Stimulated activated CD8-positive, alpha-beta memory T cell treated with anti-CD3 and anti-CD28 coated beads, Interleukin-7, amount 100 ng/mL, for 24 hours (primary cell): Measurements from ENCODE around the gene FBXW11.

Experiments
- DNase-seq: peaks from one replicate; pipeline ENCODE4 v3.0.0-alpha.2; 2020; ENCODE audit warnings: low read depth

Gene FBXW11

DNA sequence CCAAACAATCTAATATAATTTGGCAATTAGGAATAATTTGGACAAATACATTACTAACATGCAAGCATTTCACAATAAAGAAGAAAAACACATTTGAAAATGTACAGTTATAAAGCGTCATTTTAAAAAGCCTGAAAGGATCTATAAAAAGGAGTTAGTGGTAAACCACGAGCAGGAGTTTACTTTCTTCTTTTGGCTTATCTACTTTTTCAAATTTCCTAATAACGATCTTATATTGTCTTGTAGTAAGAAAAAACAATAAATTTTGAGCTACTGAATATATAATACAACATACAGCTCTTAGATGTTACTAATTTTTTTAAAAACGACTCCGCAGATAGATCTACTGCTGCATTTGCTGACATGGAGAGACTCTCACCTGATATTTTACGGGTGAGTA lies 141.0 kb downstream of the FBXW11 start:
- DNase-seq: no peak

DNA sequence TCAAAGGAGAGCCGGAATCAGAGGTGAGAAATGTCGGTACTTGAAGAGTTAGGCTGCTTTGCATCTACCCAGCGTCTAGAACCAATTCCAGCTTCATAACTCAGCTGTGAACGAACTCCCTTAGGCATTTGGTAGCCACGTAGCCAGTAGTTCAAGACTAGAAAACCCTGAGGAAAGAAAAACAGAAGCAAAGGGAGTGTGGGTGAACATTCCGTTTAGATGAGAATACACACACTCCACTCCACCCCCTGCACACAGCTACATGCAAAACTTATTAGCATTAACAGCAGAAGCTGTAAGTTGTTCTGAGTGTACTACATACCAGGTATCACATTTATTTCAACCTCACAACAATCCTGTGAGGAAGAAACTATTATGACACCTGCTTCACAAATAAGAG lies 142.5 kb downstream of the FBXW11 start:
- no peak for DNase-seq

DNA sequence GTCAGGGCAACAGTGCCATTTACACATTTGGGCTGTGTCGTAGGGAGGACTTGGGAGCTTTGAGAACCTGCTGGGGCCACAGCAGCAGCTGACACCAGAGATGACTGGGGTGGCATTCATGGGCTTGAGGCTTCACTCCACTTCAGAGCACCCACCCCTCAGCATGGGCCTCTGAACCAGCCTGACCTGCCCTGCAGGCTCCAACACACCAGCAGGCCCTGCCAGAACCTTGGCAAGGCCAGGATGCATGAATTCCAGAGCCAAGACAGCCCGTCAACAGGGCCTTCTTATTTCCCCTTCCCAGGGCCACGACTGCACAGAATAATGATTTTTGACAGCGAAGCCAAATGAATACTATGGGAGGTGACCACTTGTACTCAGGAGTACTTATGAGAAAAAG lies 143.8 kb downstream of the FBXW11 start:
- no peak for DNase-seq

DNA sequence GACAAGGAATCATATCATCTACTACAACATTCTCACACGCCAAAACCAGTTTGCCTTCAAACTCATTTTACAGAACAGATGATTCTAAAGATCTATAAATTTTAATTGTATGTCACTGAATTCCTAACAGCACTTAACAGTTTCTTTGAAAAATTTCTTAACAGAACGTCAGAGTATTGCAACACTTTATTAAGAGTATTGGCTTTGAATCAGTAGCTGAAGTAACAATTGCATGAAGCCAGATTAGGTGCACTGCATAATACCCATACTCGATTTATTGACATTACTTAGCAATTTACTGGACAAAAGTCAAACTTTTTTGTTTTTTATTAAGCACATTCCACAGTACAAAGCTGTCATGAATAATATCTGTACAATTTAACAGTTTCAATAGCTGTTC lies 145.1 kb downstream of the FBXW11 start:
- DNase-seq: no peak

DNA sequence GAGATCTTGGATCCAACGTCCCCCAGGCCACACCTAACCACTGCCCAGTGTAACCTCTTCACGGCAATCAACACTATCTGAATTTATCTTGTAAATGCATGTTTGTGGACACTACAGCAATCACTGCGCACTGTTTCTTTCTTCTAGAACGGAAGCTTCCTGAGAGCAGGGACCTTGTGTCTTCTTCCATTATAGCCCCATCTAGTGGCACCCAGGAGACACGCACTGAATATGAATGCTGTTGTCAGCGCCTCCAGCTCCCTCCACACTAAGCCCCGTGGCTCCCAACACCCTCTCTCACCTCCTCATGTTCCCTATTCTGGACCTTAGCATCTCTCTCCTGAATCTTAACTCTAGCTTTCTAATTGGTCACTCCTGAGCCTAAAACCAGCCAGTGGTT lies 148.1 kb downstream of the FBXW11 start:
- no peak for DNase-seq

DNA sequence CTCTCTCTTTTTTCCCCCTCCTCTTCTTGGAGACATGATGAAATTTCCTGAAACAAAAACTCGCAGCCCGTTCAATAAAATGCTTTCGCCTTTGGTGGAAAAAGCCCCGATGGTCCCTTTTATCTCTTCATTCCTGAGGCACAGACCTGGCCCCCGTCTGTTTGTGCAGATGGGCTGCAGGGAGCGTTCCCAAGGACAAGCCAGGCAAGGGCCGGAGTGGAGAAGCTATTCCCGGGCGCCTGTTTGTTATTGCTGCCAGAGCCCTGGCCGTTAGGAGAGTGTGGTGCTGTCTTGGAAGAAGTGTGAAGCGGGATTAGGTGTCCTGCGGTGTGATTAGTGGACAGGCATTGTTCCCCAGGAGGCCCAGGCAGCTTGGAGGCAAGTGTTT lies 149.0 kb downstream of the FBXW11 start:
- no peak for DNase-seq

DNA sequence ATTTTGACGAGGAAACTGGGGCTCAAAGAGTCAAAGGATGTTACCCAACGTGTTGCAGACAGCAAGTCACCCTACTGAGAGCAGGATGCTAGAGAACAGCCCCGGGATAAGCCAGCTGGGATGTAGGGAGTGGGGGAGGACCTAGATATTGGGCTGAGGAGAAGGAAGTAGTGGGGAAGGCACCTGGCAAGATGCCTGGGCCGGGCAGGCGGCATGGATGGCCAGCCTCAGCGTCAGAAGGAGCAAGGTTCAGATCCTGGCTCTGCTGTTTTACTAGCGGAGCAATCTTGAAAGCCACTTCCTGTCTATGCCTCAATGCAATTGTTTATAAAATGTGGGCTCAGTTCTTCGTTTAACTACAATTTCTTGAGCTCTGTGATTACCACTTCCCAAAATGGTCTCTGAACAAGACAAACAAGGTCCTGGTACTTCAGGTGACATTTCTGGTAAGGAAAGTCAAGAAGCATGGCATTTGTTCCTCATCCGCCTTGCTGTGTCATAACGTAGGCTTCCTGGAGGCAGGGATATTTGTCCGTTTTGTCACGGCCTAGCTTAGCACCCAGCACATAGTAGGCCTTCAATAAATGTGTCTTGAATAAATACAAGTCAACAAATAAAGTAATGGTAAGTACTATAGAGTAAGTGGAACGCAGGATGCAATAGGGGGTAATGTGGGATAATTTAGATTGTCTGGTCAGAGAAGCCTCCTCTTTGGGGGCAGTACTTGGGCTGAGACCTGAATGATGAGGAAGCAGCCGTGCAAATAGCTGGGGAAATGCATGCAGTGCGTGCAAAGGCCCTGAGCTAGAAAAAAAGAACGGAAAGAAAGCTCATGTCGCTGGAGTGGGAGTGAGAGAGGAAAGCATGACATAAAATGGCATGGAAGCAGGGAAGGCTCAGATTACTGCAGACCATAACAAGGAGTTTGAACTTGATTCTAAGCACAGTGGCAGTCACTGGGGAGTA lies 150.4 kb downstream of the FBXW11 start:
- no peak for DNase-seq

DNA sequence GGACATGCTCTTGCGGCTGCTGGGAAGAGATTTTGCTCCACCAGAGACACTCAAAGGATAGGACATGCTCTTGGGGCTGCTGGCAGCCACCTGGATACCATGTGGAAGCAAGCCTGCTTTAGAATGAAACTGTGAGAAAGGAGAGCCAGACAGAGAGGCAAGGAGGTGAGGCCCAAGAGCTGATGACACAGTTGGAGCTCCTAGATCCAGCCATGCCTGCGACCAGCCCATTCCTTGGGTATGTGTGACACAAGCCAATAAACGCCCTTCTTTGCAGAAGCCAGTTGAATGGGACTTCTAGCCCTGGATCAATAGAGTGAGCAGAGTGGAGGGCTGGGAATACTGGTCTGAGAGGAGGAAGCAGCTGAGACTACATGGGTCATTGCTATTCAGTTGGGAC lies 151.2 kb downstream of the FBXW11 start:
- no peak for DNase-seq

DNA sequence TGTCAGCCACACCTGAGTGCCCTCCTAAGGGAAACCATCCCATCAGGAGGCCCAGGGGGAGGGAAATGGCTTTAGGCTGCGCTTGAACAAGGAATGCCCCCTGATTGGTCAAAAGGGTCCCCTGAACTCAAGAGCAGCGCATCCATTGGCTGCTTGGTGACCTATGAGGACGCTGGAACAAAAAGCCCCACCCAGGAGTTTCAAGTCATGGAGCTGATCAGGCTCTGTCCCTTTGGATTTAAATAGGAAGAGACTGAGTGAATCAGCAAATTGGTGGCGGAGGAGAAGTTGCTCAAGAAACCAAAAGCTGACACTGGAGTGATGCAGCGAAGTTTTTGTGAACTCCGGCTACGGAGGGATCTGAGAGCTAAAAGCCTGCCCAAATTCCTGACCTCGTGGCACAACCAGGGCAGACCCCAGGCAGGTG lies 154.2 kb downstream of the FBXW11 start:
- no peak for DNase-seq

DNA sequence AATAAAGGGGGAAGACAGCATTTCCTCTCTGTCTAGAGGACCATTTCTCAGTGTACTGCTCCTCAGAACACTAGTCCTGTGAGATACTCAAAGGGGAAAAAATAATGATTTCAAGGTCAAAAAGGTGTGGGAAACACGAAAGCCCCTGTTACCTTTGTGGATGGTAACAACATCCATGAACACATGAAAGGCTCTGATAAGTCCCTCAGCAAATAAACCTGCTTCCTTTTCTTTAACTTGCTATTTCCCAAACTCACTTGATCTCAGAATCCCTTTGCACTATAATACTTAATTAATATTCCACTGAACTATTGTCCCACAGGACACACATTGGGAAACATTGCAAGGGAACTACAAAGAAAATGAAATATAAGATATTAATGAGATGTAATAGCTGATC lies 155.2 kb downstream of the FBXW11 start:
- no peak for DNase-seq

DNA sequence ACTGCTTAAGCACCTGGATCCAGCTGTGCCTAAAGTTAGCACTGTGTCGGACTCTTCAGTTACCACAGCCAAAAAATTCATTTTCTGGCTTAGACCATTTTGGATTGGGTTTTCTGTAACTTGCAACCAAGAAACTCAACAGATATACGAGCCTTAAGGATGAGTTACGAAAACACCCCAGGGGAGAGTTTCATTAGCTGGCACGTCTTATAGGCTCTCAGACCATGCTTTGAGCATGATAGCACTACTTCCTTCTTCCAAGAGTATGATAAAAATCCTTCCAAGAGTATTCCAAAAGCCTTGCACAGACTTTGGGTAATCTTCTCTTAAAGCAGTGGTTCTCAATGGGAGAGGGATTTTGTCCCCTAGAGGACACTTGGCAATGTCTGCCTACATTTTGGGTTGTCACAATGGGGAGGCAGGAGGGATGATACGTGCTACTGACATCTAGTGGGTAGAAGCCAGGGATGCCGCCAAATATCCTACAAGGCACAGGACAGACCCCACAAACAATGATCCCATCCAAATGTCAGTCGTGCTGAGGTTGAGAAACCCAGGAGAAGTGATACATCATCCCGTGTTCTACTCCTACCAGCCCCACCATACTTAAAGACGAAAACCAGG lies 156.0 kb downstream of the FBXW11 start:
- no peak for DNase-seq

DNA sequence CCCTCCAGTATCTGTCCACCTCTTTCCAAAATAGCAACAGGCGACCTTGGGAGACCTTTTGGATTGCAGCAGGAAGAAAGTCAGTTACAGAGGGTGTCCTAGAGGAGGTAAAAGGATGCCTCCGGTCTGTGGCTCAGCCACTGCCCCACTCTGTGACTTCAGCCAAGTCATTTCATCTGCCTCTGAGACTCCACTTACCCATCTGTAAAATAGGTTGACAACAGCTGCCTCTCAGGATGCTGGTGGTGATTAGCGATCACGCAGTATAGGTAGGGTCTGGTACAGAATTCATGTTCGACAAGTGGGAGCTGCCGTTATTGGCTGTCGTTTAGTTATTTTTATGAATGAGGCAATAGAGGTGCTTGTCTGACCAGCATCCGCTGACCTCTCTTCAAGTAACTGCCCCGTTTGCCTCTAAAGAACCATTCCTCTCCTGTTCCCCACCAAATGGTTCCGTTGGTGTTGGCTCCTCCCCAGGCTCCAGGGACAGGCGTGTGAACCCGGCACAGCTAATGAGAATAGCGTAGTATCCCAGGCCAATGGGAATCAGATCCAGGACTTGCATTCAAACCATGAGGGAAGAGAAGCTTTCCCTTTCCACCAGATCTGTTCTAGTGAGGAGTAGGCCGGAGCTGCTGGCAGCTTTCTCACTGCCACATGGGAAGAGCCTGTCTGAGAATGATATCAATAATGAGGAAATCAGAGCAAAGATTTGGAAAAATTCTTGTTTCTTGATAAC lies 156.7 kb downstream of the FBXW11 start:
- no peak for DNase-seq

DNA sequence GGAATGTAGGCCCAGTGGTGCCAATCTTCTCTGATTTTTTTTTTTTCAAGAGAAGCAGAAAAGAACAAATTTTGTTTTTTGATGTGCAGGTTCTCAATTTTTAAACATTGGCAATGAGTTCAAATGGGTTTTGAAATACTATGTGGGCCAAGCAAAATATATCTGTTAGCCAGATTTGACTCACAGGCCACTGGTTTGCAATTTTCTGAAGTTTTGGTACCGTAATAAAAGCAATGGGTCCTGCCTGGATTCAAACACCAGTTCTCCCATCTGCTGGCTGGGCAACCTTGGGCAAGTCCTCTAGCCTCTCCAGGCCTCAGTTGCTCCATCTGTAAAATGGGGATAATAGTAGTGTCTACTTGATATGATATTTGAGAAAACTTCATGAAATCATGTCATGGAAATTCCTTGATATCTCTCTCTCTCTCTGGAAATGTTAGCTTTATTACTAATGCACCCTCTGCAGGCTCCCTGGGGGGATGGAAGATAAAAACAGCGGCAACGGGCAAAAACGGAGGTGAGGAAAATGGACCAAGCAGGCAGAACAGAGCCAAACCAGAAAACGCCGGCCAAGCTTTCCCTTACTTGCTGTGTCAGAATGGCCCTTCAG lies 157.4 kb downstream of the FBXW11 start:
- no peak for DNase-seq

DNA sequence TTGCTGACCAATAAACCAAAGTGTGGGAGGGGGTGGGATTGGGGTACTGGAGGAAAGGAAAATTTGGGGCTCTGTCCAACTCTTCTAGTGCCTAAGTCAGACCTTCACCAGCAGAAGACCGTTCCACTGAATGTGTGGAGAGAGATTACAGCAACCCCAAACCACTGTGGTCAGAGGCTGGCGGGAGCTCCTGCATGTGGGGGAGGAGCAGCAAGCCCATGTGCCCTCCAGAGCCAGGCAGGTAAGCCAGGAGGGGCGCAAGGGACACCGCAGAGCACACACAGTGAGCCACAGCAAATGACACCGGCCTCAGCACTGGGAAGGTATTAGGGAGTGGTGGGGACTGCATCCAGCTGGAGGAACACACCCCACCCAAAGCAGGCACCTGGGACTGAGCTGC lies 158.0 kb downstream of the FBXW11 start:
- DNase-seq: no peak

DNA sequence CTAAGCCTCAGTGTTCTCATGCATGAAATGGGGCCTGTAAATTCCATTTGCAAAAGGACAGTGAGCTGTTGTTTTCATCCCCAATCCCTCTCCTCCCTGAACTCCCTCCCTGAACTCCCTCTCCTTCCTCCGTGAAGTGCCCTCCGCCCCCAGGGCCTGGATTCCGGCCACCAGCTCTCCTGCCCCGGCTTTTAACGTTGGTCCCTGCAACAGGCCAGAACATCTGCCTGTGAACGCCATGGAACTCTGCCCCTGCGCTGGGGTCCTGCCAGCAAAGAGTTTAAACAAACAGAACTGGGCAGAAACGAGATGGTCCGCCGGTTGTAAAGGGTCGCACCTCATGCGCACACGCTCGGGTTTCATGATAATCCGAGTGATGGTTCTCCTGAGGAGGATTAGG lies 158.4 kb downstream of the FBXW11 start:
- no peak for DNase-seq

DNA sequence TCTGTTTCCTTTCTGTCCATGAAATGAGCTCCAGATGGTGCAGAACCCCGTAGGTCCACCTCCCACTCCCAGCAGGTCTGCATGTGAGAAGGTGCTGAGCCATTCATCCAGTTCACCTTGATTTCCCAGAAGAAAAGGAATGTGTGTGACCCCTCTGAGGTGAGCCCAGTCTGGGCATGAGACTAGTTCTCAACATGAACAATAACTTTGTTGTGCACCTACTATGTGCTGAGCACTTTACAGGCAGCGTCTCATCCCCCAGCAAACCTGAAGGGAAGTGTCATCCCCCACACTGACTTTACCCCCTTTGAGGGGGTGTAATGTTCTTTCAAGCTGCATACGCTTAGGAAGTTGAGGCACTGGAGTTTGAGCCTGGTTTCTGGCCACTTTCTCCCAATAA lies 159.4 kb downstream of the FBXW11 start:
- DNase-seq: no peak

DNA sequence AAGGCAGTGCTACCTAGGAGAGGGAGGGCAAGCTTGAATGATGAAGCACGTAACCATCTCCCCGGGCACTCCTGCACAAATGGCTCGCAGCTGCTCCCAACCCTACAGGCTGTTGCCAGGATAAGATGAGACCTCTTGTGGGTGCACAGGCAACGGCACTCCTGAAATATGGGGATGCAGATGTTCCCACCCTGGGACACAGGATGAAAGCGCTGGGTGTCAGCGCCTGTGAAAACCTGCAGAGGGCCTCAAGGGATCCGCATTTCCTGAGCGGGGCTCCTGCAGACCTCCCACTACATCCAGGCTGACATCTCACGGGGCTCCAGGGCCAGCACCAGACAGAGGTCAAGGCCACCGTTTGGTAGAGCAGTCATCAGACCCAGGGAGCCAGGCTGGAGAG lies 160.1 kb downstream of the FBXW11 start:
- DNase-seq: no peak

DNA sequence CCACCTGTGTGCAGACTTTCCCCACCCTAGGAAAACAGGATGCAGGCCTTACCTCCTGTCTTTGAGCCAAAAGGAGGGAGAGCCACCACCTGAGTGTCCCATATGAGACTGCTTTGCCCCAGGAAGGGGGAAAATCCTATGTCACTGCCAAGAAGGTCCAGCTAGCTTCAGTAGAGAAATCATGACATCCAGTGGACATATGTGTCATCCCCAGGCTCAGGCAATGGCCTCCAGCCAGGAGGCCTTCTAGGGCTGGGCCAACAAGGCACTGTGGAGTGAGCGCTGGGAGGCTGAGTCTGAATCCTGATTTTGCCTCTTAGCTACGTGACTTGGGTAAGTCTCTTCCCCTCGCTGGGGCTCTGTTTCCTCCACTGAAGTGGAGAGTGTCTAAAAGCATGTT lies 160.6 kb downstream of the FBXW11 start:
- DNase-seq: no peak

DNA sequence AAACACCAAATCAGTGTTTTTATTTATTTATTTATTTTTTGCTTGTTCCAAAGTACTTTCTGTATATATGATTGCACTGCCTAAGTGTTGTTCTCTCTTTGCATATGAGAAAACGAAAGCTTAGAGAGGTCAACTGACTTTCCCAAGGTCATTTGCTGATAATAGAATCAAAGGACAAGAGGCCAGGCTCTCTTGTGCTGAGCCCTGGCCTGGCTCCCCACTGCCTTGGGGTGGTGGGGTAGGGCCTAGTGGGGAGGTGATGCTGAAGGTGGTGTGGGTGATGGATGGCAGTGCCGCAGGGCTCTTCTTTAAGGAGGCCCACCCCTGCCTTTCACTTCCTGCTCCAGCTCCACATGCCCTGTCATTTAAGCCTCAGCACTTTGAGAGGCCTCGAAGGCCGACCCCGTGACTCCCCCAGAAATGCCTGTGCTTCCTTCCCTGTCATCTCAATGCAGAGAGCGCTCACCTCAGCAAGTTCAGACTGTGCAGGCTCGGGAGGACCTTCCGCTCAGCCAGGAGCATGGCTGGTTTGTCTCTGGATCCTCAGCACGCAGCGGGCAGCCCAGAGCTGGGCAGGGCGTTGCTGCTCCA lies 161.3 kb downstream of the FBXW11 start:
- no peak for DNase-seq

DNA sequence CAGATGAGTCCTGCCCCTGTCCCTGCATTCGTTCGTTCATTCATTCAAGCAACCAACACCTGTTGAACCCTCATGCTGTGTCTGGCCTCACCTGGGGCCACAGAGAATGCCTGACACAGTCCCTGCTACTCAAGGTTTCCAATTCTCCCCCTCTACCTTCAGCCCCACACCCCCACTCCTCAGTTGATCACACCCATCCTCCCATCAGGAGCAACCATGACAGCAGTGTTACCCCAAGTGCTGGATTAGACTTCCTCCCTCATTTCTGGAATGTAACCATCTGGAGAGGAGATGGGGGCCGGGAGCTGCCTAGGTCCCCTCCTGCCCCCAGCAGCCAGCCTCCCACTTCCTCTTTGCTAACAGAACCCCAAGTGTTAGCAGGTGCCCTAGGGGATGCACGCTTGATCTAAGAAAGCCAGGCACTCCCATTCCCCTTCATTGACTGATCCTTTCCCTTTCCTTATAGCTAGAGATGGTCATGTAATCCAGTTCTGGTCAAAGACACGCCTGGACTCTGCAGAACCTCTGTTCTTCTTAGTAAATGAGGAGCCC lies 163.6 kb downstream of the FBXW11 start:
- DNase-seq: no peak

DNA sequence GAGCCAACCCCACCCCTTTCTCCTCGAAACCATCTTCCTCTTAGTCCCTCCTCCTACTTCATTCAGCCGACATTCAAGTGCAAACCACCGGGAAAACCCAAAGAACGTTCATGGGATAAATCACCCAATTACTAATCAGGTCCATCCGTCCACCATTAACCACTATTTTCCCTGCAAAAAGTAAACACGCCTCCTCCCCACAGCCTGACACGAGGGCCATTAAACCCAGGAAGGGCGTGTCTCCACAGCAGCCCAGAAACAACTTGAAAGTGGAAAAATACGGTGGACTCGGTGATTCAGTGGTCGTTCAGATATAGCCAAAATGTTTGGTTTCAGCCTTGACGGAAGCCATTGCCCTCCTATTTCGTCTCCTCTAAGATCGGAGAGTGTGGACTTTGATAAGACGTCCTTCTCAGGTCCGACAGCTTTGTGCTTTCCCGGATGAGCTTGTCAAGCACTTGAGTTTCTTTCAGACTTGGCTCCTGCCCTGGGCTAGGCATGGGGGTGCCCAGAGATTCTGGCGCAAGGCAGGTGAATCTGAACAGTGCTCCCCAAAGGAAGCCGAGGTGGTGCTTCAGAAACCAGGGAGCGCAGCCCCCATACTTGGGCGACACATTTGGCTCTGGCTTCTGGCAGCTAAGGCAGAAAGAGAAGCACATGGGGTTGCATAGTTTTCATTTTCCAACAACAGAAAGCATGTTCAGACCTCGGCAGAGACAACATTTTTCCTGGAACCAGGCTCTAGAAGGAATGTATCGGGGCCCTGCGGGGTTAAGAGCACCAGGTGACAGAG lies 164.3 kb downstream of the FBXW11 start:
- DNase-seq: no peak
